Gastrocnemius medialis (tissue), 4 donors: ENCODE results near the gene HDGFL2. TPM values are rescaled to one million over a fixed set of nuclear protein-coding genes. Genes with fewer than 3 reads are reported as not detected.

ENCODE experiments used
- ATAC-seq, 2 donors: fragments of 150-250 bp; one replicate each; pipeline ENCODE4 v1.9.1; 2016
- DNase-seq, 2 donors: peaks; one replicate each; pipeline ENCODE4 v3.0.0-alpha.2; 2019
- H3K27ac ChIP-seq, 4 donors: fragments of 200-600 bp; sonication (generic); 1 replicate in 1 of 4; 2 replicates in 3 of 4; pipeline ENCODE4 v1.5.1; 2016 to 2018; ENCODE audit warnings: mild to moderate bottlenecking in 2 of 4, moderate library complexity in 1 of 4
- H3K27me3 ChIP-seq, 3 donors: fragments of 200-600 bp; sonication (generic) in 2 of 3; 1 replicate in 1 of 3; 2 replicates in 2 of 3; pipeline versions ENCODE4 v1.5.1 to v1.6.0; 2016 to 2019; ENCODE audit warnings: mild to moderate bottlenecking in 1 of 3, moderate library complexity in 1 of 3
- H3K36me3 ChIP-seq, 2 donors: fragments of 200-600 bp; sonication (generic) in 1 of 2; one replicate each; pipeline ENCODE4 v1.5.1; 2017 to 2018
- H3K4me1 ChIP-seq, 2 donors: fragments of 200-600 bp; sonication (generic) in 1 of 2; one replicate each; pipeline ENCODE4 v1.5.1; 2016 to 2017; ENCODE audit warnings: mild to moderate bottlenecking in 2 of 2
- H3K4me3 ChIP-seq, 4 donors: fragments of 200-600 bp; sonication (generic) in 3 of 4; 1 replicate in 1 of 4; 2 replicates in 3 of 4; pipeline ENCODE4 v1.5.1; 2016 to 2019; ENCODE audit warnings: mild to moderate bottlenecking in 2 of 4
- H3K9me3 ChIP-seq, 3 donors: fragments of 200-600 bp; sonication (generic) in 2 of 3; 1 replicate in 1 of 3; 2 replicates in 2 of 3; pipeline ENCODE4 v1.5.1; 2016 to 2019
- POLR2A ChIP-seq, 2 donors: fragments of 450-650 bp; IDR thresholded peaks; one replicate each; pipeline ENCODE4 v1.6.1; 2017; ENCODE audit warnings: antibody characterized with exemption in 2 of 2, mild to moderate bottlenecking in 2 of 2, moderate library complexity in 2 of 2
- in situ Hi-C, 4 donors: fragments of 200-750 bp; cut with MboI; loops; one replicate each; pipeline versions ENCODE4 v1.15.0 to v1.8.0; 2017; ENCODE audit warnings: low sequenced_read_pairs in 4 of 4
- intact Hi-C: fragments of 100-400 bp; cut with DNase I; formaldehyde crosslinking; loops from one replicate; pipeline ENCODE4 v1.15.1; 2023; ENCODE audit warnings: low total_unique reads
- total RNA-seq, 4 donors: library from RNA; depleted of rRNA; stranded (reverse); fragments of >200 nt; gene quantifications; one replicate each; pipeline versions ENCODE4 v1.1.0 to v1.2.3, GENCODE V29; 2016
- TF ChIP-seq, protein P1 (sequence below), 5 experiments: fragments of 450-650 bp in 3 of 5; fragments of 200-600 bp in 2 of 5; sonication (generic) in 2 of 5; IDR thresholded peaks in 4 of 5; conservative IDR thresholded peaks in 1 of 5; 1 replicate in 4 of 5; 2 replicates in 1 of 5; pipeline ENCODE4 v1.5.1; 2016 to 2019; ENCODE audit warnings: antibody characterized with exemption in 5 of 5, mild to moderate bottlenecking in 3 of 5, moderate library complexity in 3 of 5

Gene HDGFL2
- total RNA-seq, 4 donors from 2014 or later = 46.5 to 83.2 (median 56.1) TPM

DNA sequence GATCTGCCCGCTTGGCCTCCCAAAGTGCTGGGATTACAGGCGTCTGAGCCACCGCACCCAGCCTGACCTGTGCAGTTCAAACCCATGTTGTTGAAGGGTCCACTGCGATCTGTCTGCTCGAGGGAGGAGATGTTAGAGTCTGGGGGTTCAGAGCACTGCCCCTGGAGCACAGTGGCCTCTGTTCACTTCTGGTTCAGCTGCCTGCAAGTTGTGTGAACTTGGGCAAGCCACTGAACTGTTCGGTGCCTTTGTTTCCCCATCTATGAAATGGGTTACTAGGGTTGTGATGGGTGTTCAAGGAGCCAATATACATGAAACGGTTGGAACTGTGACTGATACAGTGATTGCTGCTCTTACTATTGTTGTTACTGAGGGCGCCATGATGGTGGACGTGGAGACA lies 61.2 kb downstream of the HDGFL2 start:
- in situ Hi-C loops = no loop called here
- DNase-seq (peak in 1 of 2 donors; percentile 14), ATAC-seq (no peak)
- intact Hi-C loops = loop anchor here (10.0 kb wide), 2 partner anchors 261 to 441 kb away; partner anchors contain the start of gene FEM1A
- TF ChIP-seq, protein P1, sequence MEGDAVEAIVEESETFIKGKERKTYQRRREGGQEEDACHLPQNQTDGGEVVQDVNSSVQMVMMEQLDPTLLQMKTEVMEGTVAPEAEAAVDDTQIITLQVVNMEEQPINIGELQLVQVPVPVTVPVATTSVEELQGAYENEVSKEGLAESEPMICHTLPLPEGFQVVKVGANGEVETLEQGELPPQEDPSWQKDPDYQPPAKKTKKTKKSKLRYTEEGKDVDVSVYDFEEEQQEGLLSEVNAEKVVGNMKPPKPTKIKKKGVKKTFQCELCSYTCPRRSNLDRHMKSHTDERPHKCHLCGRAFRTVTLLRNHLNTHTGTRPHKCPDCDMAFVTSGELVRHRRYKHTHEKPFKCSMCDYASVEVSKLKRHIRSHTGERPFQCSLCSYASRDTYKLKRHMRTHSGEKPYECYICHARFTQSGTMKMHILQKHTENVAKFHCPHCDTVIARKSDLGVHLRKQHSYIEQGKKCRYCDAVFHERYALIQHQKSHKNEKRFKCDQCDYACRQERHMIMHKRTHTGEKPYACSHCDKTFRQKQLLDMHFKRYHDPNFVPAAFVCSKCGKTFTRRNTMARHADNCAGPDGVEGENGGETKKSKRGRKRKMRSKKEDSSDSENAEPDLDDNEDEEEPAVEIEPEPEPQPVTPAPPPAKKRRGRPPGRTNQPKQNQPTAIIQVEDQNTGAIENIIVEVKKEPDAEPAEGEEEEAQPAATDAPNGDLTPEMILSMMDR (IDR thresholded peaks at IDR 0.05 in 4 of 5, conservative IDR thresholded peaks at IDR 0.05 in 1 of 5) = no peak
- no peak for TF ChIP-seq POLR2A (IDR thresholded peaks at IDR 0.05)
- Histone ChIP-seq H3K27me3 (no peaks in the 10 kb centered on the region), H3K9me3 (no peaks in the 10 kb centered on the region), H3K27ac (peak overlapping the region; percentile 89 to 98 (median 92)), H3K4me3 (no peak overlapping the region), H3K4me1 (peaks cover 37 to 38% of the 10 kb centered on the region in 2 donors), H3K36me3 (no peaks in the 10 kb centered on the region)

DNA sequence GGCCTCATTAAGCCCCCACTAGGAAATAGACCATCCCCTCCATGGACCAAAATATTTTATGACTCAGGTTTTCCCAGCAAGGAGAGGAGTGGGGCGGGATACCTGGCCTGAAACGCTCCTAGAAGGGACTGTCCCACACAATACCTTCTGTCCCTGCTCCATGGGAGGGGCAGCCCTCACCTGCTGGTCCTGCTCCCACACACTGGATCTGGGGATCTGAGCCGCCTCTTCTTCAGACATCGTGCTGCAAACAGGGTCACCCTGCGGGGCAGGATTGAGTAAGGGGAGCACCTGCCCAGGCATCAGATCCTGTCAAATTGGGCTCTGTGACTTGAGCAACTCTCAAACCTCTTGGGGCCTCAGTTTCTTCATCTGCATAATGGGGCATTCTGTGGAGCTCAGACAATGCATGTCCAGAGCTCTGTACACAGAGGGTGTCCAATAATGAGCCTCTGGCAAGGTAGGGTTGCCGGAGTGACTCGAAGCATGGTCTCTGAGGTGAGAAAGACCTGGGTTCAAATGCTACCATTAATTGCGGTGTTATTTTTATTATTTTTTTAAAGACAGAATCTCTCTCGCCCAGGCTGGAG lies 61.8 kb downstream of the HDGFL2 start:
- Histone ChIP-seq H3K27ac (peak overlapping the region; percentile 89 to 98 (median 92)), H3K9me3 (no peaks in the 10 kb centered on the region), H3K36me3 (no peaks in the 10 kb centered on the region), H3K4me1 (peaks cover 37 to 38% of the 10 kb centered on the region in 2 donors), H3K4me3 (peak overlapping the region in 3 of 4 donors; percentile 58 to 59 (median 58)), H3K27me3 (no peaks in the 10 kb centered on the region)
- peak in 1 of 2 donors; percentile 54 for DNase-seq
- in situ Hi-C loops = no loop called here
- no peak for ATAC-seq
- intact Hi-C loops = loop anchor here (10.0 kb wide), 2 partner anchors 261 to 441 kb away; partner anchors contain the start of gene FEM1A
- TF ChIP-seq, protein P1 (IDR thresholded peaks at IDR 0.05 in 4 of 5, conservative IDR thresholded peaks at IDR 0.05 in 1 of 5) = no peak
- TF ChIP-seq POLR2A (IDR thresholded peaks at IDR 0.05) = no peak

DNA sequence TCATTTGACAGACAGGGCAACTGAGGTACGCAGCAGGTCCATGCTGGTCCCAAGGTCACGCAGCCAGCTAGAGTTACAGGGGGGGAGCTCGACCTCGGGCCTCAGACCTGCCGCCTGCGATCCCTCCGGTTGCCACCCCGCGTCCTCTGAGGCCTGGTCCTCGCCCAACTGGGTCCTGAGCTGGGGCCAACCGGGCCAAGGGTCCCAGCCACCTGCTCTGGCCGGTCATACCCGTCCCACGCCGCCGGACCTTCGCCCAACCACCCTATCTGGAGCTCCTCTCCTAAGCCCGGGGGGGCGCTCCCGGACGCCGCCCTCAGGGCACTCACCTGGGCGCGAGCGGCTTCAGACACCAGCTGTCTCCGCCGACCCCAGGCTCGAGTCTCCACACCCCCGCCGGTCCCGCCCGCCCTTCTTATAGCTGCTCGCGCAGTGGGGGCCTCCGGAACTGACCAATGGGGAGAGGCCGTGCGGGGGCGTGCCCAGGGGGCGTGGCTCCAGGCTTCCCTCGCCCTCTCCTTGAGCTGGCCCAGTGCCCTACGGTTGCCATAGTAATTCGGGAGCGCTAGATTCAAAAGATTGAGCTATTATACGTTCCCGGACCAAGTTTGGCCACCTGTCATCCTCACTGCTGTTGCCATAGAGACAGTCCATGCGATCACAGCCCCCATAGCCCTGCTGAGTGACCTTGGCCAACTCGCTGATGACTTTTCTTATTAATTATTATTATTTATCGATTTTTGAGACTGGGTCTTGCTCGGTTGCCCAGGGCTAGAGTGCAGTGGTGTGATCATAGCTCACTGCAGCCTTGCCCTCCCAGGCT lies 63.0 kb downstream of the HDGFL2 start, which contains the start of gene PLIN5:
TSS of gene PLIN5 (minus strand) at position 389 of the 823 bp plus-strand sequence. CDS start 1,150 bp downstream, outside the sequence.
- Histone ChIP-seq H3K27ac (peak within 1 kb of the TSS; percentile 89 to 98 (median 92)), H3K36me3 (no peaks in the 10 kb centered on the region), H3K4me1 (peaks cover 37 to 38% of the 10 kb centered on the region in 2 donors), H3K9me3 (no peaks in the 10 kb centered on the region), H3K27me3 (no peaks in the 10 kb centered on the region), H3K4me3 (peak within 1 kb of the TSS; percentile 58 to 61 (median 58))
- in situ Hi-C loops = no loop called here
- intact Hi-C loops = loop anchor here (1.0 to 10.0 kb wide), 6 partner anchors 17 to 440 kb away; partner anchors contain the start of genes CHAF1A, FEM1A, PLIN4 and SH3GL1
- DNase-seq = peak; percentile 90 to 92
- TF ChIP-seq POLR2A (IDR thresholded peaks at IDR 0.05) = peak; percentile 97 to 98
- TF ChIP-seq, protein P1 (IDR thresholded peaks at IDR 0.05 in 4 of 5, conservative IDR thresholded peaks at IDR 0.05 in 1 of 5) = peak in 4 of 5 experiments; percentile 9 to 30 (median 16)
- peak; percentile 54 to 56 for ATAC-seq

DNA sequence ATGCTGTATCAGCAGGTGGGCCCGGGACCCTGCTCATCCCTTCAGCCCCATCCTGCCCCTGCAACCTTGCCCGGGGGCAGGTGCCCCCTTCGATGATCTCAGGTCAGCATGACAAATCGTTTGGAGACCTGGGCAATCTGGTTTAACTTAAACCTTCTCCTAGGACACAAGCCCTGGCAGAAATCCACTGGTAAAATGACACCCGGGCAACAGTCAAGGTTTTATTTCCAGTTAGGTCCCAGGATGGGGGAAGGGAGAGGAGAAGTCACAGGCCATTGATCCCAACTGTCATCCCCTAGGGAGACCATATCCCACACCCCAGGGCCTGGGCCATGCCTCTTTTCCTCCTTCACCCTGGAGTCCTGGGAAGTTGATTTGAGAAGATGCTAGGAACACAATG lies 64.7 kb downstream of the HDGFL2 start:
- Histone ChIP-seq H3K27me3 (no peaks in the 10 kb centered on the region), H3K36me3 (no peaks in the 10 kb centered on the region), H3K4me1 (peaks cover 27 to 38% of the 10 kb centered on the region in 2 donors), H3K27ac (peak overlapping the region; percentile 89 to 98 (median 92)), H3K4me3 (no peak overlapping the region), H3K9me3 (no peaks in the 10 kb centered on the region)
- in situ Hi-C loops (no loop called here), intact Hi-C loops (loop anchor here (2.0 to 10.0 kb wide), 6 partner anchors 22 to 438 kb away; partner anchors contain the start of genes CHAF1A, FEM1A, SEMA6B and SH3GL1)
- TF ChIP-seq, protein P1 (IDR thresholded peaks at IDR 0.05 in 4 of 5, conservative IDR thresholded peaks at IDR 0.05 in 1 of 5) = no peak
- DNase-seq (peak; percentile 73 to 83), ATAC-seq (peak; percentile 64 to 67)
